K562 treated with DMSO at 1 percent for 4 hours (cell line): ENCODE data around the gene PAPOLG. TPM values are rescaled to one million over a fixed set of nuclear protein-coding genes. Genes with fewer than 3 reads are reported as not detected.

Experiments
- total RNA-seq: library from RNA; unstranded; fragments of 300-600 nt; gene quantifications from 2 replicates; pipeline ENCODE4 v1.2.3, GENCODE V29; 2022; ENCODE audit not compliant: insufficient read depth

Gene PAPOLG
- total RNA-seq, result 4.3 and 6.3 TPM in 2 replicates

GRCh38 chr2:60756097-60757087 is at the start of gene PAPOLG:
TSS of gene PAPOLG (plus strand) at chr2:60756268. CDS start at chr2:60756479, 211 bp downstream.

Other genes with a start within 250 kb of the PAPOLG start
- gene BCL11A, start 202.6 kb upstream of the PAPOLG start, total RNA-seq, result not detected in 2 replicates
- gene REL, start 125.3 kb downstream of the PAPOLG start, total RNA-seq, result 3.6 and 4.6 TPM in 2 replicates